Ovary (tissue), 9 donors: ENCODE measurements around the gene CDH23. TPM values are rescaled to one million over a fixed set of nuclear protein-coding genes. Genes with fewer than 3 reads are reported as not detected.

Source experiments
- DNase-seq, 5 donors: peaks; one replicate each; pipeline ENCODE4 v3.0.0-alpha.2; 2019 to 2020
- H3K27ac ChIP-seq, 2 donors: fragments of 200-600 bp; one replicate each; pipeline versions ENCODE4 v1.5.1 to v1.8.0; 2019 to 2022
- H3K27me3 ChIP-seq: fragments of 200-600 bp; one replicate; pipeline ENCODE4 v1.8.0; 2022
- H3K36me3 ChIP-seq: fragments of 200-600 bp; sonication (generic); one replicate; pipeline ENCODE4 v1.5.1; 2019
- H3K4me1 ChIP-seq: one replicate; pipeline ENCODE4 v1.8.1; 2013; ENCODE audit warnings: mild to moderate bottlenecking, moderate library complexity; ENCODE audit not compliant: insufficient read depth
- H3K4me3 ChIP-seq: fragments of 200-600 bp; sonication (generic); one replicate; pipeline ENCODE4 v1.5.1; 2017
- H3K9me3 ChIP-seq, 2 donors: fragments of 200-600 bp in 1 of 2; sonication (generic) in 1 of 2; one replicate each; pipeline versions ENCODE4 v1.5.1 to v1.8.1; 2013 to 2019; ENCODE audit warnings: mild to moderate bottlenecking in 1 of 2, moderate library complexity in 1 of 2
- EP300 ChIP-seq: sonication (generic); formaldehyde crosslinking; IDR thresholded peaks from one replicate; pipeline ENCODE4 v1.6.1; 2017; ENCODE audit warnings: antibody characterized with exemption
- POLR2A ChIP-seq: fragments of 450-650 bp; IDR thresholded peaks from one replicate; pipeline ENCODE4 v1.6.1; 2017; ENCODE audit warnings: antibody characterized with exemption, mild to moderate bottlenecking, moderate library complexity
- WGBS, 3 donors: extraction: QIAGEN DNeasy Blood & Tissue Kit in 1 of 3; methylation state at CpG; one replicate each; pipeline versions ENCODE4 v1.1.5 to v1.1.7; 2013 to 2017; 5-methylcytosine and 5-hydroxymethylcytosine counted together
- intact Hi-C, 4 donors: fragments of 100-400 bp; cut with DNase I; formaldehyde crosslinking; loops; one replicate each; pipeline versions ENCODE4 v1.11.0 to v1.15.1; 2022 to 2023
- polyA plus RNA-seq, 2 donors: library from polyadenylated mRNA; stranded (reverse); fragments of 200-250 nt in 1 of 2; fragments of 350-450 nt in 1 of 2; fragmentation: Illumina TruSeq in 1 of 2; extraction: RNeasy Lipid Tissue Mini Kit (QIAGEN cat#74804) in 1 of 2; gene quantifications; one replicate each; pipeline ENCODE4 v1.2.3, GENCODE V29; 2013 to 2014
- total RNA-seq, 7 donors: library from RNA; depleted of rRNA in 2 of 7; stranded (reverse); fragments of >200 nt in 2 of 7; fragmentation: NEBNext Ultra II Directional in 3 of 7; extraction: Animal tissue kit (Norgen Biotek cat#: 25700) in 3 of 7; gene quantifications; one replicate each; pipeline versions ENCODE4 v1.1.0 to v1.2.4, GENCODE V29; 2016 to 2023
- TF ChIP-seq, protein P1 (sequence below), 3 donors: fragments of 450-650 bp in 2 of 3; fragments of 200-600 bp in 1 of 3; IDR thresholded peaks; one replicate each; pipeline versions ENCODE4 v1.5.1 to v1.8.0; 2016 to 2022; ENCODE audit warnings: antibody characterized with exemption in 3 of 3, mild to moderate bottlenecking in 1 of 3
- donor health status: DM: no; HTN: no; CAD: no; lungs with moderate emphysema.
- donor health status: DM: no; HTN: no; CAD: no.
- donor health status: Bipolar disorder and iron deficiency.
- donor health status: DM: yes; HTN: yes; CAD: no.
- donor health status: DM: no; HTN: no; CAD: no.
- donor health status: DM: yes; HTN: yes; CAD: no.

CDH23 gene
- total and polyA plus RNA-seq, 9 donors: 7.5 to 108 (median 39.1) TPM

GRCh38 chr10:71821909-71822763 lies 425.4 kb downstream of the CDH23 start:
- Histone ChIP-seq H3K4me1 (no peaks in the 10 kb centered on the region), H3K27me3 (no peaks in the 10 kb centered on the region), H3K27ac (no peak overlapping the region), H3K4me3 (no peak overlapping the region), H3K9me3 (no peaks in the 10 kb centered on the region), H3K36me3 (peaks cover 3% of the 10 kb centered on the region)
- no peak for DNase-seq
- intact Hi-C loops: no loop called here
- TF ChIP-seq POLR2A: no peak
- TF ChIP-seq EP300: no peak
- TF ChIP-seq, protein P1, sequence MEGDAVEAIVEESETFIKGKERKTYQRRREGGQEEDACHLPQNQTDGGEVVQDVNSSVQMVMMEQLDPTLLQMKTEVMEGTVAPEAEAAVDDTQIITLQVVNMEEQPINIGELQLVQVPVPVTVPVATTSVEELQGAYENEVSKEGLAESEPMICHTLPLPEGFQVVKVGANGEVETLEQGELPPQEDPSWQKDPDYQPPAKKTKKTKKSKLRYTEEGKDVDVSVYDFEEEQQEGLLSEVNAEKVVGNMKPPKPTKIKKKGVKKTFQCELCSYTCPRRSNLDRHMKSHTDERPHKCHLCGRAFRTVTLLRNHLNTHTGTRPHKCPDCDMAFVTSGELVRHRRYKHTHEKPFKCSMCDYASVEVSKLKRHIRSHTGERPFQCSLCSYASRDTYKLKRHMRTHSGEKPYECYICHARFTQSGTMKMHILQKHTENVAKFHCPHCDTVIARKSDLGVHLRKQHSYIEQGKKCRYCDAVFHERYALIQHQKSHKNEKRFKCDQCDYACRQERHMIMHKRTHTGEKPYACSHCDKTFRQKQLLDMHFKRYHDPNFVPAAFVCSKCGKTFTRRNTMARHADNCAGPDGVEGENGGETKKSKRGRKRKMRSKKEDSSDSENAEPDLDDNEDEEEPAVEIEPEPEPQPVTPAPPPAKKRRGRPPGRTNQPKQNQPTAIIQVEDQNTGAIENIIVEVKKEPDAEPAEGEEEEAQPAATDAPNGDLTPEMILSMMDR (IDR thresholded peaks at IDR 0.05): no peak
- 43 to 60% (median 47%) methylated on average over 9 of the region's 9 CpGs for WGBS, 3 donors

DNA sequence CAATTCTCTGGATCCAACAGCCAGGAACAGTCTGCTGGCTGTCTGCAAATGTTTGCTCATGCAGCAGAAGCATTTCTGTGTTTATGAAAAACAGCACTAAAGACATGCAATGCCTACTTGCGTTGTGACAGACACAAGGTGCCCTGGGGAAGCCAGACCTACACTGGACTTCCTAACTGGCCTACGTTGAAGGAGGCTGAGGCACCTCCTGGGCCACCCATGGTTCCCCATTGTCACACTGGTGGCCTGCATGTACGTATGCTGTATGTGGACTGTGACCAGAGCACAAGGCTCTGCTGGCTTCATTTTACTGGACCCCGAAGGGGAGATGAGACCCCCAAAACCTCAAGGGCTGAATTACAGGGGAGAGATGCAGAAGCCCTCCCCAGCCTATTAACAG lies 426.6 kb downstream of the CDH23 start:
- Histone ChIP-seq H3K27me3 (no peaks in the 10 kb centered on the region), H3K36me3 (peaks cover 3% of the 10 kb centered on the region), H3K9me3 (no peaks in the 10 kb centered on the region), H3K27ac (no peak overlapping the region), H3K4me3 (no peak overlapping the region), H3K4me1 (no peaks in the 10 kb centered on the region)
- DNase-seq: no peak
- 88 to 93% (median 88%) methylated on average over 4 of the region's 4 CpGs for WGBS, 3 donors
- intact Hi-C loops: no loop called here
- TF ChIP-seq EP300 (no peak), POLR2A (no peak)
- TF ChIP-seq, protein P1 (IDR thresholded peaks at IDR 0.05): no peak

DNA sequence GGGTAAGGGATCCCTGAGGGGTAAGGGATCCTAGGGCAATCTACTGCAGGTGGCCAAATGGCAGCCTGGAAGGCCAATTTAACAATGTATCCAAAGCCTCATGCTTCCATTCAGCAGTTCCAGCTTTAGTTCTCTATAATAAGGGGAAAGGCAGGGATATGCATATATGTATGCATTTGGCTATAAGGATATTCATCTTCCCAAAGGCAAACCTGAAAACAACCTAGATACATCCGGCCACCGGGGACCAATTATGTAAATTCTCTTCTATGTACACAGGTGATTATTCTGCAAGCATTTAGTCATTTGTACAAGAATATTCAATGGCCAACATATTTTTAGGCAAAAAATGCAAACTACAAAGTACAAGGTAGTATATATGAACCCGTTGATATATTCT lies 427.6 kb downstream of the CDH23 start:
- peaks cover 3% of the 10 kb centered on the region for H3K36me3 ChIP-seq
- no peak for DNase-seq
- no peak overlapping the region for H3K4me3 ChIP-seq
- intact Hi-C loops: no loop called here
- H3K27ac ChIP-seq: no peak overlapping the region
- H3K4me1 ChIP-seq: no peaks in the 10 kb centered on the region
- H3K27me3 ChIP-seq: no peaks in the 10 kb centered on the region
- TF ChIP-seq, protein P1 (IDR thresholded peaks at IDR 0.05): no peak
- TF ChIP-seq POLR2A: no peak
- TF ChIP-seq EP300: no peak
- H3K9me3 ChIP-seq: no peaks in the 10 kb centered on the region
- WGBS, 3 donors: 91 to 97% (median 94%) methylated on average over 3 of the region's 3 CpGs

DNA sequence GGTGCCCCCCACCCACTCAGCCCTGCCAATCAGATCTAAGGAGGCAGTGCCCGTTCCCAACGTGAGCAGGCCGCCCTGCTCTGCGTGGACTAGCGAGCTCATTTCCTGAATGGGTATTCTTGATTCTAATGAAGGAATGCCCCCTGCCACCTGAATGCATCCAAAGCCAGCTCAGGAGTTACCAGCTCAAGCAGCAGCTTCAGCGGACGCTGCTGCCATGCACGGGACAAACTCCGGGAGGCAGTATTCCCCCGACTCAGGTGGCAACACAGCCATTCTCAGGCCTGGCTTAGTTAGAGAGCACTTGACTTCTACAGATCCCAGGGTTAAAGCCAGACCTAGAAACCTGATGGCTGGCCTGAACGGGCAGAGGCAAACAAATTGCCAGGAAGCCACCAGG lies 428.5 kb downstream of the CDH23 start:
- no peaks in the 10 kb centered on the region for H3K4me1 ChIP-seq
- H3K4me3 ChIP-seq: no peak overlapping the region
- intact Hi-C loops: loop anchor here in 1 of 4 donors (5.0 kb wide), 1 partner anchor 303 kb away; no protein-coding TSS in a partner anchor
- no peaks in the 10 kb centered on the region for H3K27me3 ChIP-seq
- H3K36me3 ChIP-seq: peaks cover 3% of the 10 kb centered on the region
- WGBS, 3 donors: 73 to 82% (median 78%) methylated on average over 8 to 11 of the region's 11 CpGs
- no peak for DNase-seq
- H3K9me3 ChIP-seq: no peaks in the 10 kb centered on the region
- TF ChIP-seq EP300 (no peak), POLR2A (no peak)
- TF ChIP-seq, protein P1 (IDR thresholded peaks at IDR 0.05): no peak
- no peak overlapping the region for H3K27ac ChIP-seq
